ENCODE results near the gene GFAP. TPM values are rescaled to one million over a fixed set of nuclear protein-coding genes. Genes with fewer than 3 reads are reported as not detected.

The GFAP gene
- total and polyA plus RNA-seq, 12 donors = 0.39 to 9.1 (median 1.4) TPM; not detected in 1

- Histone ChIP-seq H3K4me1 (replicated peaks in 1 of 2) (peaks cover 0 to 5% of the 10 kb centered on the region in 2 donors), H3K9me3 (replicated peaks in 1 of 3) (no peaks in the 10 kb centered on the region), H3K27me3 (no peaks in the 10 kb centered on the region), H3K27ac (peak overlapping the region in 1 of 5 donors; percentile 42), H3K36me3 (replicated peaks in 1 of 2) (peaks cover 0 to 89% of the 10 kb centered on the region in 2 donors), H3K4me3 (no peak overlapping the region)
- WGBS, 4 donors = 46 to 62% (median 59%) methylated on average over 6 to 9 of the region's 9 CpGs
- intact Hi-C loops (cut with DNase I) = no loop called here
- TF ChIP-seq POLR2A (IDR thresholded peaks at IDR 0.05) = no peak
- TF ChIP-seq CTCF (IDR thresholded peaks at IDR 0.05) = no peak
- DNase-seq = peak in 6 of 7 donors; percentile 38 to 74 (median 62)
Measured at GRCh38 chr17:44872131-44872768, 43.0 kb downstream of the GFAP start.

- 94 to 97% (median 96%) methylated on average over 12 of the region's 12 CpGs for WGBS, 4 donors
- Histone ChIP-seq H3K9me3 (replicated peaks in 1 of 3) (no peaks in the 10 kb centered on the region), H3K4me3 (no peak overlapping the region), H3K4me1 (replicated peaks in 1 of 2) (peaks cover 0 to 5% of the 10 kb centered on the region in 2 donors), H3K27me3 (no peaks in the 10 kb centered on the region), H3K36me3 (replicated peaks in 1 of 2) (peaks cover 0 to 90% of the 10 kb centered on the region in 2 donors), H3K27ac (no peak overlapping the region)
- TF ChIP-seq CTCF (IDR thresholded peaks at IDR 0.05) = no peak
- TF ChIP-seq POLR2A (IDR thresholded peaks at IDR 0.05) = no peak
- no peak for DNase-seq
- intact Hi-C loops (cut with DNase I) = no loop called here
Measured at GRCh38 chr17:44871556-44871955, 43.7 kb downstream of the GFAP start.

GRCh38 chr17:44867841-44868240 lies 47.5 kb downstream of the GFAP start:
- Histone ChIP-seq H3K27me3 (no peaks in the 10 kb centered on the region), H3K4me1 (replicated peaks in 1 of 2) (peaks cover 0 to 12% of the 10 kb centered on the region in 2 donors), H3K9me3 (replicated peaks in 1 of 3) (no peaks in the 10 kb centered on the region), H3K27ac (no peak overlapping the region), H3K4me3 (no peak overlapping the region), H3K36me3 (replicated peaks in 1 of 2) (peaks cover 0 to 94% of the 10 kb centered on the region in 2 donors)
- intact Hi-C loops (cut with DNase I) = no loop called here
- TF ChIP-seq POLR2A (IDR thresholded peaks at IDR 0.05) (no peak), CTCF (IDR thresholded peaks at IDR 0.05) (no peak)
- DNase-seq = no peak
- WGBS, 4 donors = 89 to 98% (median 92%) methylated on average over 3 of the region's 3 CpGs

GRCh38 chr17:44865931-44866330 lies 49.4 kb downstream of the GFAP start:
- DNase-seq = no peak
- no peaks in the 10 kb centered on the region for H3K9me3 ChIP-seq (replicated peaks in 1 of 3)
- TF ChIP-seq POLR2A (IDR thresholded peaks at IDR 0.05) = no peak
- TF ChIP-seq CTCF (IDR thresholded peaks at IDR 0.05) = no peak
- no peak overlapping the region for H3K27ac ChIP-seq
- 86 to 93% (median 90%) methylated on average over 6 of the region's 6 CpGs for WGBS, 4 donors
- no peaks in the 10 kb centered on the region for H3K27me3 ChIP-seq
- intact Hi-C loops (cut with DNase I) = loop anchor here (2.0 kb wide), 2 partner anchors 85 to 91 kb away; no protein-coding TSS in a partner anchor
- peaks cover 0 to 11% of the 10 kb centered on the region in 2 donors for H3K4me1 ChIP-seq (replicated peaks in 1 of 2)
- peaks cover 0 to 94% of the 10 kb centered on the region in 2 donors for H3K36me3 ChIP-seq (replicated peaks in 1 of 2)
- H3K4me3 ChIP-seq = no peak overlapping the region
